Natural killer cell (primary cell): ENCODE data around the gene SCO1. TPM values are rescaled to one million over a fixed set of nuclear protein-coding genes. Genes with fewer than 3 reads are reported as not detected.

Source experiments
- ATAC-seq, 3 donors: fragments of 150-1000 bp in 2 of 3; fragments of 200-7000 bp in 1 of 3; cut with Tn5 transposase; 1 replicate in 1 of 3; 2 replicates in 2 of 3; pipeline ENCODE4 v1.10.0; 2021; ENCODE audit warnings: mild to moderate bottlenecking in 2 of 3, moderate library complexity in 2 of 3
- DNase-seq, 2 donors: peaks; one replicate each; pipeline versions ENCODE4 v3.0.0 to v3.0.0-alpha.2; 2013 to 2021; ENCODE audit warnings: mixed read lengths in 1 of 2
- H3K27ac ChIP-seq: one replicate; pipeline ENCODE4 v1.5.1; 2013; ENCODE audit warnings: mild to moderate bottlenecking, low read length
- H3K27me3 ChIP-seq: one replicate; pipeline ENCODE4 v1.6.1; 2013; ENCODE audit warnings: low read length; ENCODE audit not compliant: control insufficient read depth, insufficient read depth
- H3K36me3 ChIP-seq: one replicate; pipeline ENCODE4 v1.6.1; 2013; ENCODE audit warnings: low read length; ENCODE audit not compliant: control insufficient read depth, insufficient read depth
- H3K4me1 ChIP-seq: one replicate; pipeline ENCODE4 v1.6.1; 2013; ENCODE audit warnings: low read length; ENCODE audit not compliant: control insufficient read depth, insufficient read depth
- H3K4me3 ChIP-seq: one replicate; pipeline ENCODE4 v1.5.1; 2013; ENCODE audit warnings: low read length
- H3K9me3 ChIP-seq: one replicate; pipeline ENCODE4 v1.6.1; 2013; ENCODE audit warnings: low read length; ENCODE audit not compliant: control insufficient read depth, insufficient read depth
- H3K27ac Mint-ChIP-seq, 2 donors: one replicate each; pipeline ENCODE4 v1.8.0; 2022; ENCODE audit warnings: mild to moderate bottlenecking in 2 of 2, mixed read lengths in 2 of 2, moderate library complexity in 1 of 2
- H3K27me3 Mint-ChIP-seq, 2 donors: one replicate each; pipeline ENCODE4 v1.8.0; 2022; ENCODE audit warnings: low read depth in 2 of 2, mixed read lengths in 2 of 2
- H3K36me3 Mint-ChIP-seq: one replicate; pipeline ENCODE4 v1.8.0; 2022; ENCODE audit warnings: mixed read lengths
- H3K4me1 Mint-ChIP-seq, 2 donors: one replicate each; pipeline ENCODE4 v1.8.0; 2022; ENCODE audit warnings: mixed read lengths in 2 of 2
- H3K4me3 Mint-ChIP-seq: one replicate; pipeline ENCODE4 v1.8.0; 2022; ENCODE audit warnings: mild to moderate bottlenecking, moderate library complexity, mixed read lengths
- H3K9me3 Mint-ChIP-seq, 2 donors: one replicate each; pipeline ENCODE4 v1.8.0; 2022; ENCODE audit warnings: mixed read lengths in 2 of 2
- WGBS: methylation state at CpG from one replicate; pipeline ENCODE4 v1.1.7; 2013; ENCODE audit warnings: missing lambda C conversion rate; ENCODE audit not compliant: insufficient coverage; 5-methylcytosine and 5-hydroxymethylcytosine counted together
- intact Hi-C: fragments of 100-400 bp; cut with micrococcal nuclease; formaldehyde crosslinking; loops from one replicate; pipeline ENCODE4 v1.14.2; 2022
- total RNA-seq, 4 donors: library from RNA; stranded (reverse); fragments of 120-200 nt in 1 of 4; gene quantifications; one replicate each; pipeline versions ENCODE4 v1.2.3 to v1.2.4, GENCODE V29; 2013 to 2022
- TF ChIP-seq, protein P1 (sequence below): fragments of 200-600 bp; IDR thresholded peaks from one replicate; pipeline ENCODE4 v1.8.0; 2022; ENCODE audit warnings: antibody characterized with exemption

SCO1 gene
- total RNA-seq, 3 donors from 2014 or later (not counting 1 experiment from before 2014, with no cell fraction given) = 13.4 to 22.9 (median 18.8) TPM

DNA sequence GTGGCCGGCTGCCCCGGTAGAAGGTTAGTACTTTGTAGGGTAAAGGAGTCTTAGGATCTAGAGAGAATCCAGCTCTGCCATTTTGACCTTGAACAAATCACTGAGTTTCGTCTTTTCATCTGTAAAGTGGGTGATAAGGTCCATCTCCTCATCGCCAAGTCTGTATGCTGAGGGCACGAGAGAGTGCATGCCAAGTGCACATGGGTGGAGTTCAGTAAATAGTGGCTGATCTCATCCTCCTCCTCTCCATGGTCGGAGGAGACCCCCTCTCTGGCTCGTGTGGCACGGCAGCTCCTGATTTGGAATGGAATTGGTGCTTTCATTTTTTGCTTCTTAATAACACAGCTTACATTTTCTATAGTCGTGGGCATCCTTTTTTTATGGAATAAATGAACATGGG, 70.9 kb downstream of the SCO1 start:
- H3K27me3 Mint-ChIP-seq = peaks cover 0 to 3% of the 10 kb centered on the region in 2 donors
- Histone ChIP-seq H3K4me1 (no peaks in the 10 kb centered on the region), H3K27ac (no peak overlapping the region), H3K4me3 (no peak overlapping the region), H3K36me3 (peaks cover 9% of the 10 kb centered on the region), H3K27me3 (no peaks in the 10 kb centered on the region), H3K9me3 (no peaks in the 10 kb centered on the region)
- intact Hi-C loops = no loop called here
- DNase-seq = no peak
- ATAC-seq = no peak
- whole genome bisulfite sequencing = 86% methylated on average over 5 of the region's 9 CpGs
- no peaks in the 10 kb centered on the region for H3K36me3 Mint-ChIP-seq
- no peak overlapping the region for H3K4me3 Mint-ChIP-seq
- TF ChIP-seq, protein P1, sequence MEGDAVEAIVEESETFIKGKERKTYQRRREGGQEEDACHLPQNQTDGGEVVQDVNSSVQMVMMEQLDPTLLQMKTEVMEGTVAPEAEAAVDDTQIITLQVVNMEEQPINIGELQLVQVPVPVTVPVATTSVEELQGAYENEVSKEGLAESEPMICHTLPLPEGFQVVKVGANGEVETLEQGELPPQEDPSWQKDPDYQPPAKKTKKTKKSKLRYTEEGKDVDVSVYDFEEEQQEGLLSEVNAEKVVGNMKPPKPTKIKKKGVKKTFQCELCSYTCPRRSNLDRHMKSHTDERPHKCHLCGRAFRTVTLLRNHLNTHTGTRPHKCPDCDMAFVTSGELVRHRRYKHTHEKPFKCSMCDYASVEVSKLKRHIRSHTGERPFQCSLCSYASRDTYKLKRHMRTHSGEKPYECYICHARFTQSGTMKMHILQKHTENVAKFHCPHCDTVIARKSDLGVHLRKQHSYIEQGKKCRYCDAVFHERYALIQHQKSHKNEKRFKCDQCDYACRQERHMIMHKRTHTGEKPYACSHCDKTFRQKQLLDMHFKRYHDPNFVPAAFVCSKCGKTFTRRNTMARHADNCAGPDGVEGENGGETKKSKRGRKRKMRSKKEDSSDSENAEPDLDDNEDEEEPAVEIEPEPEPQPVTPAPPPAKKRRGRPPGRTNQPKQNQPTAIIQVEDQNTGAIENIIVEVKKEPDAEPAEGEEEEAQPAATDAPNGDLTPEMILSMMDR = no peak
- H3K9me3 Mint-ChIP-seq = no peaks in the 10 kb centered on the region
- no peaks in the 10 kb centered on the region for H3K4me1 Mint-ChIP-seq
- H3K27ac Mint-ChIP-seq = no peak overlapping the region

DNA sequence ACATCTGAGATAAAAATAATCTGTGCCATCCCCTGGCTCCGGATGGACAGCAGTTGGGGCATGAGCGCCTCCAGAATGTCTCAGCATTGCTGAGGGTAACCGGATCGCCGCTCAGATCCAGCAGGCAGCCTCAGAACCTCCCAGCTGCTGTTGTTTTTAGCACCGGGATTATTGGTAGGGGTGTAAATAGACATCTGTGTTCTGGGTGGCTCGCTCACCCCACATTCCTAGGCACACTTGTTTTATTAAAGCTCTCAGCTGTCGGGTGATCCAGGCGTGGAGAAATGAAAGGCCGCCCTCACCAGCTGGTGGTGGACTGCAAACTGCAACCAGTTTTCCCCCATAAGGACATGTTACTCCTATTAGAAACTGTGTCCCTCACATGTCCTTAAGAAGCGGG, 72.4 kb downstream of the SCO1 start:
- Histone ChIP-seq H3K4me1 (no peaks in the 10 kb centered on the region), H3K27ac (no peak overlapping the region), H3K4me3 (no peak overlapping the region), H3K27me3 (no peaks in the 10 kb centered on the region), H3K36me3 (peaks cover 8% of the 10 kb centered on the region), H3K9me3 (no peaks in the 10 kb centered on the region)
- Mint-ChIP-seq H3K4me1 (no peaks in the 10 kb centered on the region), H3K9me3 (no peaks in the 10 kb centered on the region), H3K36me3 (no peaks in the 10 kb centered on the region), H3K27ac (no peak overlapping the region), H3K27me3 (peaks cover 0 to 5% of the 10 kb centered on the region in 2 donors), H3K4me3 (no peak overlapping the region)
- 94% methylated on average over 11 of the region's 11 CpGs for WGBS
- ATAC-seq (no peak), DNase-seq (no peak)
- intact Hi-C loops = no loop called here
- TF ChIP-seq, protein P1 = no peak

DNA sequence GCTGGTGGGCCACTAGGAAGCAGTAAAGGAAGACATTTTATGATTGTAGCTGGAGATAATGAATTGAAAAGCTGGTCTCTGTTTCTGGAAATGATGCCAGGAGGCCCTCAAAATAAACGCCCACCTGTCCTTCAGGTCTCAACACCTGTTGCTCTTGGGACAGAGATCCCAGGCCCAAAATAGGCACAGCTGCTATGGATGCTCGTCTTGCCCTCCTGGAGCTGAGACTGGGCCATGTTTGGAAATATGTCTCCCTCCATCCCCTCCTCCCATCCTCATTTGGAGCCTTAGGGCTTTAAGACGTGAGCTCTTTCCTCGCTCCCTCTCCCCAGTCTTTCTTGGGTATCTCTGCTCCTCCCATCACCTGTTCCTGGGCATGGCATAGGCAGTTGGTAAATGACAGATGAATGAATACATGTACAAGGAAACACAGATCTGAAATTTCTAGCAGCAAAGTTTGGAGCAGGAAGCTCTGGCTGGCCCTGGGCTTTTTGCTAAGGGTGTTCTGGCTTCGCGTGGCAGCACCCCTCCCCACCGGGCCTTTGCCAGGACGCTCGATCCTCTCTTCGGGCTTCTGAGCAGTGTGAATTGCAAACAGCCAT, 73.5 kb downstream of the SCO1 start:
- DNase-seq (no peak), ATAC-seq (no peak)
- H3K4me3 ChIP-seq = no peak overlapping the region
- Mint-ChIP-seq H3K27me3 (peaks cover 0 to 5% of the 10 kb centered on the region in 2 donors), H3K27ac (no peak overlapping the region), H3K9me3 (no peaks in the 10 kb centered on the region), H3K36me3 (no peaks in the 10 kb centered on the region), H3K4me1 (no peaks in the 10 kb centered on the region), H3K4me3 (no peak overlapping the region)
- no peaks in the 10 kb centered on the region for H3K36me3 ChIP-seq
- no peaks in the 10 kb centered on the region for H3K27me3 ChIP-seq
- H3K27ac ChIP-seq = no peak overlapping the region
- H3K4me1 ChIP-seq = no peaks in the 10 kb centered on the region
- TF ChIP-seq, protein P1 = no peak
- intact Hi-C loops = no loop called here
- 91% methylated on average over 8 of the region's 10 CpGs for WGBS
- no peaks in the 10 kb centered on the region for H3K9me3 ChIP-seq
